SW 1271 (cell line): ENCODE data around the gene HCAR3.
"Not testable (repeated sequence)": the region's sequence is repeated elsewhere in the genome, so short reads cannot be mapped to it uniquely, and the experiment has no call there.

ENCODE experiments used
- DNase-seq, 2 experiments: peaks; one replicate each; lab custom pipeline; 2025; lab: John Stamatoyannopoulos, UW

Gene HCAR3

GRCh38 chr12:122722387-122722786, 5.8 kb upstream of the HCAR3 start:
- no peak for DNase-seq

GRCh38 chr12:122721057-122721545, 4.5 kb upstream of the HCAR3 start:
- no peak for DNase-seq

- not testable (repeated sequence) for DNase-seq
These were observed 1.4 kb downstream of the HCAR3 start for GRCh38 chr12:122715211-122715610.

GRCh38 chr12:122713491-122714188, 3.0 kb downstream of the HCAR3 start:
- DNase-seq: not testable (repeated sequence)

GRCh38 chr12:122711266-122711665, 5.3 kb downstream of the HCAR3 start:
- not testable (repeated sequence) for DNase-seq

- DNase-seq: not testable (repeated sequence)
These were observed 6.3 kb downstream of the HCAR3 start for GRCh38 chr12:122710341-122710740.

DNA sequence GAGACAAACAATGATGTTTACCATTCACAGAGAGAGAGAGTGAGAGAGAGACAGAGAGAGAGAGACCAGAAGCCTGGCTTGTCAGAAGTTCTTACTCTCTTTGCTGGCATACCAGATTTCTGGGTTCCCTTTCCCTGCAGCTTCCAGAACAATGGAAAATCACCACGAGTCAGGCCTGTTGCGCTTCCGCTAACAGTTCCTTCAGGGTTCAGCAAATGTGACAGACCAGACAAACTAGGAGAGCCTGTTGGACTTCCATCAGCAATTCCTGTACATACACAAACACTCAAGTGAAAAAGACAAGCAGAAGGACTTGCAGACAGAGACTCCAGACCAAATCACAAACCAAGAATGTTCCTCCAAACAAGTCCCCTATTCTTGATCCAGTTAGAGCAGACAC, 7.3 kb downstream of the HCAR3 start:
- DNase-seq: not testable (repeated sequence)

- not testable (repeated sequence) for DNase-seq
These were observed 12.8 kb downstream of the HCAR3 start for GRCh38 chr12:122703841-122704240.

DNA sequence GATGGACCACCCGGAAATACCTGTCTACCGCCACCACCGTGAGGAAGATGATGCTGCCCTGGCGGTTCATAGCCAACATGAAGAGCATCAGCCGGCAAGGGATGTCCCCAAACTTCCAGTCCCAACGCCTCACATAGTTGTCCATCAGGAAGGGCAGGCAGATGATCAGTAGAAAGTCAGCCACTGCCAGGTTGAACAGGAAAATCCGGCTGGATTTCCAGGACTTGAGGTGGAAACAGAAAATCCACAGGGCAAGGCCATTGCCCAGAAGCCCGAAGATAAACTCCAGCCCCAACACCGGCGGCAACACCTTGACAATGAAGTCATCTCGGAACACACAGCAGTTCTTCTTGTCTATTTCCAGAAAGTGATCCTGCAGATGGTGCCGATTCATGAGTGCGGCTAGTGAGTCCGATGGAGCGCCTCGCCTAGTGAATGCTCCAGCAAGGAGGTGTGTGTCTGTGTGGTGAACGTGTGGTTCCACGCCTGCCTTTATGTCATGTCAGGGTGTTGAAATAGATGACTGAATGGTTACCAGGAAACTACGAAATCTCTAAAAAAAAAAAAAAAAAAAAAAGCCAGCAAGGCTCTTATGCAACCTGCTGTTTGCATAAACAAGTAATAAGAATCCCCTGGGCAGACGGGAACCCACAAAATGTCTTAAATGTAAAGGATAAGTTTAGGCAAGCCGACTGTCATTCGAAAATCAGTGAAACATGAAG, 13.6 kb downstream of the HCAR3 start, which contains the start of gene HCAR2:
Gene HCAR2 (minus strand): TSS at position 468 of the 722 bp plus-strand sequence. CDS start 74 bp downstream, at position 394.
- DNase-seq: not testable (repeated sequence)

DNA sequence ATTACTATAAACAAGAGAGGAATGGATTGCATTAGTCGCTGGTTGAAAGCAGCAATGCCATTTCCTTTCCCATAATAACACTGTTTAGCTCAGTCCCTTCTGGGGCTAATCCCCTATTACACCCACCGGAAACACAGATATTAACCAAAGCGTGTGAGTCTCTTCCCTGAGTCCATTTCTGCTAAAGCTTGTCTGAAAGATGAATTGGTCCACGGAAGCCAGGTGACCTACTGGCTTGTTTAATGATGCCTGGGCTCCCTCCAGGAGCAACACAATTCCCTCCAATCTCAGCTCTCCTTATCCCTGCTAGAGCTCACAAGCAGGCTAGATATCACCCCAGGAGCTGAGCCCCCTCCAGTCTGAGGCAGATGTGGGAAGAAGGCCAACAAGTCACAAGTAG, 15.1 kb downstream of the HCAR3 start:
- DNase-seq: not testable (repeated sequence)

DNA sequence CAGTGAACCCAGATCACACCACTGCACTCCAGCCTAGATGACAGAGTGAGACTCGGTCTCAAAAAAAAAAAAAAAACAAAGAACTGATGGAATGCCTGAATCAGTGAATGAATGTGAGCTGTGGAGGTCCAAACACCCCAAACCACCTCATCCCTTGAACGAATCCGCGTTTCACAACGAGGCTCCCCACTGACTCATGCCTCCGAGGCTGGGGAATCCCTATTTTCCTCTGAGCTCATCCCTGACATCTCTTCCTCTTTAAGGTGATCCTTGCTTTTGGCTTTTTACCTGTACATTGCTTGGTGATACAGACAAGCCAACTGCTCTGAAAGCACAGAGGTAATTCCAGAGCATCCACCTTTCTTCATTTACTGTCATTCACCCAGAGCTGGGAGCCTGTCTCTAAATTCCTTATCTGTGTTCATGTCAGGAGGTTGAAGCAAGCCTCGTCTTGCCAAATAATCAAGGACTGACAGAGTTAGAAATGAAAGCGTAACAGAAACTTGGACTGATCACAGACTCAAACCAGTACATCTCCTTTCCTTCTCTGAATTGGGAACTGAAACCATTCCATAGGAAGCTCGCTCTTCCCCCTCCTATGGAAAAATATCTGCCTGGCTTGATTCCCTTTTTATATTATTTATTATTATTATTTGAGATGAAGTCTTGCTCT, 16.4 kb downstream of the HCAR3 start:
- not testable (repeated sequence) for DNase-seq

- not testable (repeated sequence) for DNase-seq
These were observed 19.7 kb downstream of the HCAR3 start for GRCh38 chr12:122696922-122697321.

DNA sequence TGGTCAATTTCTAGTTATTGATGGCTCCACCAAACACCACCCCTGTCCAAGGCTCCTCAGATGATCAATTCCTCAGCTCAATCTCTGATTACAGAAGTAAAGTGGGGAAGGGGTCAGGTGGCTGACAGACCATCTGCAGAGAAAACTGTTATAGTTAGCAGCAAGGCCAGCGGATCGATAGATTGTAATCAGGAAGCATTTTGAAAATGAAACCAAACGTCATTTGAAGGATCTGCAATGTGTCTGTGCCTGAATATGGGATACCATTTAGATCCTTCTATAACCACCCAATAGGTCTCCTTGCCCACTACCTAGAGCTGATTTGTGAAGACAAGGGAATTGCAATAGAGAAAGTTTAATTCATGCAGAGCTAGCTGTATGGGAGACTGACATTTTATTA, 25.0 kb downstream of the HCAR3 start:
- DNase-seq: no peak

- no peak for DNase-seq
These were observed 28.3 kb downstream of the HCAR3 start for GRCh38 chr12:122688291-122688690.

DNA sequence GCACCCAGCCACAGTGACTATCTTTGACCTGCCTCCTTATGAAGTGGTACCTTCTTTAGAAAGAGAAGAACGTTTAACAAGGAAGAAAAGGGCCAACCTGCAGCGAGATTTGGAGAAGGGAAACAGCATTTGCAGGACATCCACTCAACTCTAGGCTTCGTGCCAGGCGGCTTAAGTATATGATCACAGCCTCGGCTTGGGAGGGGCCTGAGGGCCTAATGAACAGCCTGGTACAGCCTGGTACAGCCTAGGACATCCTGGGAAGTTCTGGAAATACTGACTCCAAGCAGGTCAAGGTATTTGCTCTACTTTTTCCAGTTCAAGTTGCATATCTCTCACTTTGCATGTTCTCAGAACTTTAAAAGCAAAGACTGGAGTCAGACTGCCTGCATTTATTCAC, 29.5 kb downstream of the HCAR3 start:
- DNase-seq: no peak

- DNase-seq: no peak
These were observed 30.1 kb downstream of the HCAR3 start for GRCh38 chr12:122686538-122686937.

DNA sequence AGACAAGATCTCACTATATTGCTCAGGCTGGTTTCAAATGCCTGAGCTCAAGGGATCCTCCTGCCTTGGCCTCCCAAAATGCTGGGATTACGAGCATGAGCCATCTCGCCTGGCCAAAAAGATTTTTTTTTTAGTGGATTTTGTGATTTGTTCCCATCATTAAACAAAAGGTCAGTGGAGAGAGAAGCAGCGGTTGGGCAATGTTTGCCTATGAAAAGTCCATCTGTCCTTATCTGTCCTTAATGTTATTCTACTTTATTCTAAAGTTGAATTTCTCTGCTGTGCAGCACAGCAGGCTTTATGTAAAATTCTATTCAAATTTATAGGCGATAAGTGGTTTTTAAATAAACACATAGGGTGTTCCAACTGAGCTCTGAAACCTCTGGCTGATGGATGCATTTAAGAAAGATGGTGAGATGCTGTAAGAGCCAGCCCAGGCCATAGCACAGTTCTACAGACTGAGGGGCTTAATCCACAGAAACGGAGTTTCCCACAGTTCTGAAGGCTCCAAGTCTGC, 32.3 kb downstream of the HCAR3 start:
- no peak for DNase-seq

- no peak for DNase-seq
These were observed 34.8 kb downstream of the HCAR3 start for GRCh38 chr12:122681814-122682213.

GRCh38 chr12:122680989-122681388, 35.6 kb downstream of the HCAR3 start:
- DNase-seq: not testable (repeated sequence)

GRCh38 chr12:122676781-122677180, 39.8 kb downstream of the HCAR3 start:
- not testable (repeated sequence) for DNase-seq

- not testable (repeated sequence) for DNase-seq
These were observed 40.6 kb downstream of the HCAR3 start for GRCh38 chr12:122676015-122676414.

DNA sequence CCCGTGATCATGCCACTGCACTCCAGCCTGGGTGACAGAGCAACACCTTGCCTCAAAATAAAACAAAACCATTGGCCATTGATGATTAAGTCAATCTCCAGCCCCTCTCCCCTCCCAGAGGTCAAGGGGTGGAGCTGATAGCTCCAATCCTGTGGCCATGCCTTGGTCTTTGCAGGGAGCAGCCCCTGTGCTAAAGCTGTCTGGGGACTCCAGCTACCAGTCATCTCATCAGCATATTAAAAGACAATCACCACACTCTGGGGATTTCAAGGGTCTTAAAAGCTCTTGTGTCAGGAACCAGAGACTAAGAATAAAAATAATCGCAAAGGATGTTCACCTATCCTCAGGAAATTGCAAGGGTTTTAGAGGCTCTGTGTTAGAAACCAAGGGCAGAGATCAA, 44.1 kb downstream of the HCAR3 start:
- no peak for DNase-seq
